H1 (cell line): ENCODE measurements around the gene GPC6. TPM values are rescaled to one million over a fixed set of nuclear protein-coding genes. Genes with fewer than 3 reads are reported as not detected.

Source experiments
- FOSL1 ChIP-seq: IDR thresholded peaks from 2 replicates; pipeline ENCODE4 v1.6.1; 2011; ENCODE audit warnings: mild to moderate bottlenecking, low read depth, low read length, moderate library complexity; ENCODE audit not compliant: insufficient read depth
- MAFK ChIP-seq: IDR thresholded peaks from 2 replicates; pipeline ENCODE4 v1.6.1; 2012; ENCODE audit warnings: low read depth, mild to moderate bottlenecking, improper control_type of control experiment, low read length
- polyA plus RNA-seq, 7 experiments: library from polyadenylated mRNA; depleted of rRNA in 3 of 7; stranded (reverse) in 5 of 7; unstranded in 2 of 7; fragments of >200 nt in 5 of 7; fragments of 200-250 nt in 2 of 7; gene quantifications; 1 replicate in 5 of 7; 2 replicates in 1 of 7; 4 replicates in 1 of 7; pipeline versions ENCODE4 v1.2.1 to v1.2.3, GENCODE V29; 2011 to 2013; ENCODE audit warnings: missing spikeins in 2 of 7, mixed read lengths in 2 of 7
- total RNA-seq: library from RNA; stranded (reverse); fragmentation: NEBNext Ultra II Directional; extraction: Animal tissue kit (Norgen Biotek cat#: 25700); gene quantifications from 2 replicates; pipeline ENCODE4 v1.2.1, GENCODE V29; 2021
- TF ChIP-seq, protein P1 (sequence below): fragments of 300-600 bp; sonication (generic); IDR thresholded peaks from 2 replicates; pipeline ENCODE4 v1.7.1; 2012; ENCODE audit warnings: low read length, moderate library complexity, mild to moderate bottlenecking, inconsistent platforms; ENCODE audit not compliant: insufficient replicate concordance

GPC6 gene
- total and polyA plus RNA-seq, 2 of the 8 experiments (the other 6 are each of a cell fraction or from before 2014, with no cell fraction given) = 5.4 to 12.0 TPM

- TF ChIP-seq, protein P1, sequence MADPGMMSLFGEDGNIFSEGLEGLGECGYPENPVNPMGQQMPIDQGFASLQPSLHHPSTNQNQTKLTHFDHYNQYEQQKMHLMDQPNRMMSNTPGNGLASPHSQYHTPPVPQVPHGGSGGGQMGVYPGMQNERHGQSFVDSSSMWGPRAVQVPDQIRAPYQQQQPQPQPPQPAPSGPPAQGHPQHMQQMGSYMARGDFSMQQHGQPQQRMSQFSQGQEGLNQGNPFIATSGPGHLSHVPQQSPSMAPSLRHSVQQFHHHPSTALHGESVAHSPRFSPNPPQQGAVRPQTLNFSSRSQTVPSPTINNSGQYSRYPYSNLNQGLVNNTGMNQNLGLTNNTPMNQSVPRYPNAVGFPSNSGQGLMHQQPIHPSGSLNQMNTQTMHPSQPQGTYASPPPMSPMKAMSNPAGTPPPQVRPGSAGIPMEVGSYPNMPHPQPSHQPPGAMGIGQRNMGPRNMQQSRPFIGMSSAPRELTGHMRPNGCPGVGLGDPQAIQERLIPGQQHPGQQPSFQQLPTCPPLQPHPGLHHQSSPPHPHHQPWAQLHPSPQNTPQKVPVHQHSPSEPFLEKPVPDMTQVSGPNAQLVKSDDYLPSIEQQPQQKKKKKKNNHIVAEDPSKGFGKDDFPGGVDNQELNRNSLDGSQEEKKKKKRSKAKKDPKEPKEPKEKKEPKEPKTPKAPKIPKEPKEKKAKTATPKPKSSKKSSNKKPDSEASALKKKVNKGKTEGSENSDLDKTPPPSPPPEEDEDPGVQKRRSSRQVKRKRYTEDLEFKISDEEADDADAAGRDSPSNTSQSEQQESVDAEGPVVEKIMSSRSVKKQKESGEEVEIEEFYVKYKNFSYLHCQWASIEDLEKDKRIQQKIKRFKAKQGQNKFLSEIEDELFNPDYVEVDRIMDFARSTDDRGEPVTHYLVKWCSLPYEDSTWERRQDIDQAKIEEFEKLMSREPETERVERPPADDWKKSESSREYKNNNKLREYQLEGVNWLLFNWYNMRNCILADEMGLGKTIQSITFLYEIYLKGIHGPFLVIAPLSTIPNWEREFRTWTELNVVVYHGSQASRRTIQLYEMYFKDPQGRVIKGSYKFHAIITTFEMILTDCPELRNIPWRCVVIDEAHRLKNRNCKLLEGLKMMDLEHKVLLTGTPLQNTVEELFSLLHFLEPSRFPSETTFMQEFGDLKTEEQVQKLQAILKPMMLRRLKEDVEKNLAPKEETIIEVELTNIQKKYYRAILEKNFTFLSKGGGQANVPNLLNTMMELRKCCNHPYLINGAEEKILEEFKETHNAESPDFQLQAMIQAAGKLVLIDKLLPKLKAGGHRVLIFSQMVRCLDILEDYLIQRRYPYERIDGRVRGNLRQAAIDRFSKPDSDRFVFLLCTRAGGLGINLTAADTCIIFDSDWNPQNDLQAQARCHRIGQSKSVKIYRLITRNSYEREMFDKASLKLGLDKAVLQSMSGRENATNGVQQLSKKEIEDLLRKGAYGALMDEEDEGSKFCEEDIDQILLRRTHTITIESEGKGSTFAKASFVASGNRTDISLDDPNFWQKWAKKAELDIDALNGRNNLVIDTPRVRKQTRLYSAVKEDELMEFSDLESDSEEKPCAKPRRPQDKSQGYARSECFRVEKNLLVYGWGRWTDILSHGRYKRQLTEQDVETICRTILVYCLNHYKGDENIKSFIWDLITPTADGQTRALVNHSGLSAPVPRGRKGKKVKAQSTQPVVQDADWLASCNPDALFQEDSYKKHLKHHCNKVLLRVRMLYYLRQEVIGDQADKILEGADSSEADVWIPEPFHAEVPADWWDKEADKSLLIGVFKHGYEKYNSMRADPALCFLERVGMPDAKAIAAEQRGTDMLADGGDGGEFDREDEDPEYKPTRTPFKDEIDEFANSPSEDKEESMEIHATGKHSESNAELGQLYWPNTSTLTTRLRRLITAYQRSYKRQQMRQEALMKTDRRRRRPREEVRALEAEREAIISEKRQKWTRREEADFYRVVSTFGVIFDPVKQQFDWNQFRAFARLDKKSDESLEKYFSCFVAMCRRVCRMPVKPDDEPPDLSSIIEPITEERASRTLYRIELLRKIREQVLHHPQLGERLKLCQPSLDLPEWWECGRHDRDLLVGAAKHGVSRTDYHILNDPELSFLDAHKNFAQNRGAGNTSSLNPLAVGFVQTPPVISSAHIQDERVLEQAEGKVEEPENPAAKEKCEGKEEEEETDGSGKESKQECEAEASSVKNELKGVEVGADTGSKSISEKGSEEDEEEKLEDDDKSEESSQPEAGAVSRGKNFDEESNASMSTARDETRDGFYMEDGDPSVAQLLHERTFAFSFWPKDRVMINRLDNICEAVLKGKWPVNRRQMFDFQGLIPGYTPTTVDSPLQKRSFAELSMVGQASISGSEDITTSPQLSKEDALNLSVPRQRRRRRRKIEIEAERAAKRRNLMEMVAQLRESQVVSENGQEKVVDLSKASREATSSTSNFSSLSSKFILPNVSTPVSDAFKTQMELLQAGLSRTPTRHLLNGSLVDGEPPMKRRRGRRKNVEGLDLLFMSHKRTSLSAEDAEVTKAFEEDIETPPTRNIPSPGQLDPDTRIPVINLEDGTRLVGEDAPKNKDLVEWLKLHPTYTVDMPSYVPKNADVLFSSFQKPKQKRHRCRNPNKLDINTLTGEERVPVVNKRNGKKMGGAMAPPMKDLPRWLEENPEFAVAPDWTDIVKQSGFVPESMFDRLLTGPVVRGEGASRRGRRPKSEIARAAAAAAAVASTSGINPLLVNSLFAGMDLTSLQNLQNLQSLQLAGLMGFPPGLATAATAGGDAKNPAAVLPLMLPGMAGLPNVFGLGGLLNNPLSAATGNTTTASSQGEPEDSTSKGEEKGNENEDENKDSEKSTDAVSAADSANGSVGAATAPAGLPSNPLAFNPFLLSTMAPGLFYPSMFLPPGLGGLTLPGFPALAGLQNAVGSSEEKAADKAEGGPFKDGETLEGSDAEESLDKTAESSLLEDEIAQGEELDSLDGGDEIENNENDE = no peak
- TF ChIP-seq FOSL1 = no peak
- no peak for TF ChIP-seq MAFK
Measured at GRCh38 chr13:93673885-93674284, 447.3 kb downstream of the GPC6 start (continued).
